Upper lobe of right lung (tissue), 1 donor: ENCODE results near the gene RAB1A. TPM values are rescaled to one million over a fixed set of nuclear protein-coding genes. Genes with fewer than 3 reads are reported as not detected.
A peak's percentile ranks its signal among the peaks of the same experiment; 100 is the strongest.

Experiments
- ATAC-seq: fragments of 200-7000 bp; cut with Tn5 transposase; one replicate; pipeline ENCODE4 v1.9.1; 2020; ENCODE audit warnings: mild to moderate bottlenecking, moderate library complexity
- DNase-seq: peaks from one replicate; pipeline ENCODE4 v3.0.0-alpha.2; 2020
- H3K27ac ChIP-seq: fragments of 200-600 bp; one replicate; pipeline ENCODE4 v1.8.0; 2022
- H3K27me3 ChIP-seq: fragments of 200-600 bp; one replicate; pipeline ENCODE4 v1.8.0; 2022; ENCODE audit warnings: mild to moderate bottlenecking
- H3K36me3 ChIP-seq: fragments of 200-600 bp; one replicate; pipeline ENCODE4 v1.8.0; 2022
- H3K4me1 ChIP-seq: fragments of 200-600 bp; one replicate; pipeline ENCODE4 v1.8.0; 2022
- H3K4me3 ChIP-seq: fragments of 200-600 bp; one replicate; pipeline ENCODE4 v1.8.0; 2022; ENCODE audit warnings: mild to moderate bottlenecking
- H3K9me3 ChIP-seq: fragments of 200-600 bp; one replicate; pipeline ENCODE4 v1.8.0; 2022
- CTCF ChIP-seq: fragments of 200-600 bp; IDR thresholded peaks from one replicate; pipeline ENCODE4 v1.8.0; 2022; ENCODE audit warnings: antibody characterized with exemption
- intact Hi-C: fragments of 100-400 bp; cut with DNase I; formaldehyde crosslinking; loops from one replicate; pipeline ENCODE4 v1.11.0; 2022
- total RNA-seq: library from RNA; stranded (reverse); fragmentation: NEBNext Ultra II Directional; extraction: Animal tissue kit (Norgen Biotek cat#: 25700); gene quantifications from one replicate; pipeline ENCODE4 v1.2.1, GENCODE V29; 2021
- donor health status: DM: no; HTN: yes; CAD: no; lungs with severe emphysema.

Gene RAB1A
- total RNA-seq, 1 donor from 2014 or later, result 151 TPM

DNA sequence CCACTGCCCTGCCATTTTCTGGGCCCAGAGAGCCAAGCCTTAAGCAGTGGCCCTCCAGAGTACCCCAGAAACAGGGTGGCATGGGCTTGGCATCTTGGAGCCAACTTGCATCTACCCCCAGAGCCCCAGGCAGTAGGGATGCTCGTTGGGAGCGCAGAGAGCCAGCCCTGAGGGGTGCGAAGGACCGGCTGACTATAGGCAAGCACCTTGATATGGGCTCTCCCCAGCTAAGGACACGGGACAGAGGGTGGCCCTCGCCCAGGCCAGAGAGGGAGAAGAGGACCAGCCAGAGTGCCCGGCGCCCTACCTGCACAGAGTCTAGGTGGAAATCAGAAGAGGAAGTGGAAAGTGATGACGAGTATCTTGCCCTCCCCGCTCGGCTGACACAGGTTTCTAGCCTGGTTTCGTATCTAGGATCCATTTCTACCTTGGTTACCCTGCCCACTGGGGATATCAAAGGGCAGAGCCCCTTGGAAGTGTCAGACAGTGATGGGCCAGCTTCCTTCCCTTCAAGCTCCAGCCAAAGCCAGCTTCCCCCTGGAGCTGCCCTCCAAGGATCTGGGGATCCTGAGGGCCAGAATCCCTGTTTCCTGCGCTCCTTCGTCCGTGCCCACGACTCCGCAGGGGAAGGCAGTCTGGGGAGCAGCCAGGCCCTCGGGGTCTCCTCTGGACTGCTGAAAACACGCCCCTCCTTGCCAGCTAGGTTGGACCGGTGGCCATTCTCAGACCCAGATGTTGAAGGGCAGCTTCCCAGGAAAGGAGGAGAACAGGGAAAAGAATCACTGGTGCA, 57.5 kb downstream of the RAB1A start:
- Histone ChIP-seq H3K4me3 (no peak overlapping the region), H3K4me1 (peaks cover 41% of the 10 kb centered on the region), H3K27ac (no peak overlapping the region), H3K9me3 (no peaks in the 10 kb centered on the region), H3K36me3 (peaks cover 39% of the 10 kb centered on the region), H3K27me3 (no peaks in the 10 kb centered on the region)
- TF ChIP-seq CTCF, result no peak
- DNase-seq (no peak), ATAC-seq (no peak)
- intact Hi-C loops, result no loop called here

- intact Hi-C loops, result no loop called here
- Histone ChIP-seq H3K4me1 (peaks cover 43% of the 10 kb centered on the region), H3K36me3 (peaks cover 35% of the 10 kb centered on the region), H3K4me3 (no peak overlapping the region), H3K27ac (no peak overlapping the region), H3K27me3 (no peaks in the 10 kb centered on the region), H3K9me3 (no peaks in the 10 kb centered on the region)
- no peak for TF ChIP-seq CTCF
- DNase-seq (no peak), ATAC-seq (peak; percentile 2)
Observed at GRCh38 chr2:65071499-65072180, 58.3 kb downstream of the RAB1A start.

GRCh38 chr2:65070856-65071255, 59.0 kb downstream of the RAB1A start:
- ATAC-seq (no peak), DNase-seq (no peak)
- H3K36me3 ChIP-seq, result peaks cover 35% of the 10 kb centered on the region
- no peaks in the 10 kb centered on the region for H3K9me3 ChIP-seq
- H3K27me3 ChIP-seq, result no peaks in the 10 kb centered on the region
- H3K4me1 ChIP-seq, result peaks cover 39% of the 10 kb centered on the region
- no peak overlapping the region for H3K4me3 ChIP-seq
- intact Hi-C loops, result no loop called here
- no peak overlapping the region for H3K27ac ChIP-seq
- TF ChIP-seq CTCF, result no peak

DNA sequence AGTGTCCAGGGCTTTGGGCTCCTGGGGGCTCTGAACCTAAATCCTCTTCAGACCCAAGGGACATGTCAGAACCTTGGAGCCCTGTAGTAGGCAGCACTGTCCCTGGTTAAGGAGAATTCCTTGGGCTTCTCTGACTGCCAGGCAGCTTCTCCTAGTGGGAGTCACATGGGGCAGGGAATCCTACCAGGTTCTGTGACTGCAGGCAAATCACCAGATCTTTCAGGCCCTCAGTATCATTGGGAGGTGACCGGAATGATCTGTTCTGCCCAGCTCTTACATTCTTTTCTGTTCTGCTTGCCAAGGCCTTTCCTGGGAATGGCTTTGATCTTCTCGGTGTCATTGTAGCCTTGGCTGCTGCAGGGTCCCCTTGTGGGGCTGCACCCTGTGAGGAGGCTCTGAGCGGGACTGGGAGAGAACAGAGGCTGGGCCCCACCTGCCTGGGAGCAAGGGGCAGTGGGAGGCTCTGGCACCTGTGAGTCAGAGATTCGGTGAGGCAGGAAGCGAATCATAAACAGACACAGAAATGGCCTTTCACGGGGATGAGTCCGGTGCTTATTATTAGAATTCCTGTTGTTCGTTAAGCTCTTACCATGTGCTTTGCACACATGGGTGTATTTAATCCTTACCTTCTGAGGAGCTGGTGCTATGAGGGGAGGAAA, 59.6 kb downstream of the RAB1A start:
- DNase-seq (no peak), ATAC-seq (peak; percentile 7)
- TF ChIP-seq CTCF, result peak; percentile 18
- Histone ChIP-seq H3K27me3 (no peaks in the 10 kb centered on the region), H3K9me3 (no peaks in the 10 kb centered on the region), H3K4me1 (peaks cover 39% of the 10 kb centered on the region), H3K36me3 (peaks cover 35% of the 10 kb centered on the region), H3K27ac (peak overlapping the region; percentile 61), H3K4me3 (no peak overlapping the region)
- intact Hi-C loops, result no loop called here

DNA sequence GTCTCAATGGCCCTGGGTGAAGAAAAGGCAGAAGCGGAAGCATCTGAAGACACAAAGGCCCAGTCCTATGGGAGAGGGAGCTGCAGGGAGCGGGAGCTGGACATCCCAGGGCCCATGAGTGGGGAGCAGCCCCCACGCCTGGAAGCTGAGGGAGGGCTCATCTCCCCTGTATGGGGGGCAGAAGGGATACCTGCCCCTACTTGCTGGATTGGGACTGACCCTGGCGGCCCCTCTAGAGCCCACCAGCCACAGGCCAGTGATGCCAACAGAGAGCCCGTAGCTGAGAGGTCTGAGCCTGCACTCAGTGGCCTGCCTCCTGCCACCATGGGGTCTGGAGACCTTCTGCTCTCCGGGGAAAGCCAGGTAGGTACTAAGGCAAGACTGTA, 60.5 kb downstream of the RAB1A start:
- H3K4me3 ChIP-seq, result no peak overlapping the region
- intact Hi-C loops, result no loop called here
- ATAC-seq, result no peak
- peak overlapping the region; percentile 61 for H3K27ac ChIP-seq
- TF ChIP-seq CTCF, result no peak
- H3K36me3 ChIP-seq, result peaks cover 30% of the 10 kb centered on the region
- peaks cover 47% of the 10 kb centered on the region for H3K4me1 ChIP-seq
- no peak for DNase-seq
- H3K9me3 ChIP-seq, result no peaks in the 10 kb centered on the region
- H3K27me3 ChIP-seq, result no peaks in the 10 kb centered on the region
